KMS-11 (cell line): ENCODE measurements around the gene ABCA4.

Experiments used
- H2AFZ ChIP-seq: fragments of 200-600 bp; sonication (generic); 2 replicates; pipeline ENCODE4 v1.6.1; 2016; ENCODE audit warnings: antibody characterized with exemption, mixed run types, low read depth
- H3K27ac ChIP-seq: fragments of 200-600 bp; sonication (generic); 2 replicates; pipeline ENCODE4 v1.6.1; 2016; ENCODE audit warnings: mild to moderate bottlenecking, mixed run types
- H3K27me3 ChIP-seq: fragments of 200-600 bp; sonication (generic); 2 replicates; pipeline ENCODE4 v1.6.1; 2017; ENCODE audit warnings: mild to moderate bottlenecking, low read depth, mixed run types, moderate library complexity; ENCODE audit not compliant: insufficient read depth
- H3K36me3 ChIP-seq: fragments of 200-600 bp; sonication (generic); 2 replicates; pipeline ENCODE4 v1.6.1; 2017; ENCODE audit warnings: mild to moderate bottlenecking, mixed run types; ENCODE audit not compliant: insufficient read depth
- H3K4me1 ChIP-seq: fragments of 200-600 bp; sonication (generic); 2 replicates; pipeline ENCODE4 v1.6.1; 2016; ENCODE audit warnings: mild to moderate bottlenecking, low read depth, mixed run types; ENCODE audit not compliant: poor library complexity, severe bottlenecking
- H3K4me2 ChIP-seq: fragments of 200-600 bp; sonication (generic); 2 replicates; pipeline ENCODE4 v1.7.0; 2016; ENCODE audit warnings: mild to moderate bottlenecking, mixed run types
- H3K4me3 ChIP-seq: fragments of 200-600 bp; sonication (generic); IDR thresholded peaks from 2 replicates; pipeline ENCODE4 v1.6.1; 2017; ENCODE audit warnings: low read depth, low read length, mixed read lengths; ENCODE audit not compliant: insufficient read depth
- H3K79me2 ChIP-seq: fragments of 200-600 bp; sonication (generic); 2 replicates; pipeline ENCODE4 v1.6.1; 2016; ENCODE audit warnings: low read depth, mixed run types; ENCODE audit not compliant: insufficient read depth
- H3K9ac ChIP-seq: fragments of 200-600 bp; sonication (generic); 2 replicates; pipeline ENCODE4 v1.6.1; 2016; ENCODE audit warnings: mild to moderate bottlenecking, mixed run types
- H4K20me1 ChIP-seq: fragments of 200-600 bp; sonication (generic); 2 replicates; pipeline ENCODE4 v1.6.1; 2016; ENCODE audit warnings: mild to moderate bottlenecking, mixed run types; ENCODE audit not compliant: insufficient read depth
- TF ChIP-seq, protein P1 (sequence below): fragments of 200-600 bp; sonication (generic); conservative IDR thresholded peaks from 2 replicates; pipeline ENCODE4 v1.6.1; 2017; ENCODE audit warnings: low read depth, mild to moderate bottlenecking, antibody characterized with exemption, low read length, moderate library complexity, mixed read lengths

Gene ABCA4

DNA sequence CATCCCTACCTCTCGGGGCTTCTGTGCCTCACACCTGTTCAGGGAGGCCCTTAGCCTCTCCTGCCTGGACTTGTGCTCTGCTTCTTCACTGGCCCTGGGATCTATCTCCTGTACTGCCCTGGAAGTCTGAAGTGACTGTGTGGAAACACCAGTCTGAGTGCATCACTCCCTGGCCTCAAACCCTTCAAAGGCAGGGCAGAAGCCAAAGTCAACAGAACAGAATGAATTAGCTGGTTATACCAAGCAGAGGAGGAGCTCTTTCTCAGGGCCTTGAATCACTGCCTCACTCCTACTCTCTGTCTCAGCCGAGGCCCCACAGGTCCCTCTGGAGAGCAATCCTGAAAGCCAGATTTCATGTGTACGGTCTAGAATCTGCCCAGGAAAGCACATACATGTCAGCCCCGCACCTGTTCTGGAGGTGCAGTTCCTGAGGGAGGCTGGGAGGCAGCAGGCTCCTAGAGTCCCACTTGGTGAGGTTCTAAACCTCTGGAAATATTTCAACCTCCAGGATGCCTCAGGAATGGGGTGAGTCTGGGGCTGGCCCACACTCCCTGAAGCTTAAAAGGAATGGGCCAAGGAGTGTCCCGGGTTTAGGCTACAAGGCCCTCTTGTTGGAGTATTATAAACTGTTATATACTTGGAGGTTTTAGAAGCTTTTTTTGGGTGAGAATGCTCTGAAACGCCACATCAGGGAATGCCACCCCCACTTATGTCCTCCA lies 98.3 kb downstream of the ABCA4 start:
- H3K4me2 ChIP-seq, result no peak overlapping the region
- no peak overlapping the region for H3K4me3 ChIP-seq
- no peak overlapping the region for H3K9ac ChIP-seq
- H3K36me3 ChIP-seq, result no peaks in the 10 kb centered on the region
- no peaks in the 10 kb centered on the region for H3K79me2 ChIP-seq
- H4K20me1 ChIP-seq, result no peaks in the 10 kb centered on the region
- TF ChIP-seq, protein P1, sequence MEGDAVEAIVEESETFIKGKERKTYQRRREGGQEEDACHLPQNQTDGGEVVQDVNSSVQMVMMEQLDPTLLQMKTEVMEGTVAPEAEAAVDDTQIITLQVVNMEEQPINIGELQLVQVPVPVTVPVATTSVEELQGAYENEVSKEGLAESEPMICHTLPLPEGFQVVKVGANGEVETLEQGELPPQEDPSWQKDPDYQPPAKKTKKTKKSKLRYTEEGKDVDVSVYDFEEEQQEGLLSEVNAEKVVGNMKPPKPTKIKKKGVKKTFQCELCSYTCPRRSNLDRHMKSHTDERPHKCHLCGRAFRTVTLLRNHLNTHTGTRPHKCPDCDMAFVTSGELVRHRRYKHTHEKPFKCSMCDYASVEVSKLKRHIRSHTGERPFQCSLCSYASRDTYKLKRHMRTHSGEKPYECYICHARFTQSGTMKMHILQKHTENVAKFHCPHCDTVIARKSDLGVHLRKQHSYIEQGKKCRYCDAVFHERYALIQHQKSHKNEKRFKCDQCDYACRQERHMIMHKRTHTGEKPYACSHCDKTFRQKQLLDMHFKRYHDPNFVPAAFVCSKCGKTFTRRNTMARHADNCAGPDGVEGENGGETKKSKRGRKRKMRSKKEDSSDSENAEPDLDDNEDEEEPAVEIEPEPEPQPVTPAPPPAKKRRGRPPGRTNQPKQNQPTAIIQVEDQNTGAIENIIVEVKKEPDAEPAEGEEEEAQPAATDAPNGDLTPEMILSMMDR, result no peak
- no peaks in the 10 kb centered on the region for H3K27me3 ChIP-seq
- H3K27ac ChIP-seq, result no peak overlapping the region
- H3K4me1 ChIP-seq, result no peaks in the 10 kb centered on the region
- H2AFZ ChIP-seq, result no peak overlapping the region

DNA sequence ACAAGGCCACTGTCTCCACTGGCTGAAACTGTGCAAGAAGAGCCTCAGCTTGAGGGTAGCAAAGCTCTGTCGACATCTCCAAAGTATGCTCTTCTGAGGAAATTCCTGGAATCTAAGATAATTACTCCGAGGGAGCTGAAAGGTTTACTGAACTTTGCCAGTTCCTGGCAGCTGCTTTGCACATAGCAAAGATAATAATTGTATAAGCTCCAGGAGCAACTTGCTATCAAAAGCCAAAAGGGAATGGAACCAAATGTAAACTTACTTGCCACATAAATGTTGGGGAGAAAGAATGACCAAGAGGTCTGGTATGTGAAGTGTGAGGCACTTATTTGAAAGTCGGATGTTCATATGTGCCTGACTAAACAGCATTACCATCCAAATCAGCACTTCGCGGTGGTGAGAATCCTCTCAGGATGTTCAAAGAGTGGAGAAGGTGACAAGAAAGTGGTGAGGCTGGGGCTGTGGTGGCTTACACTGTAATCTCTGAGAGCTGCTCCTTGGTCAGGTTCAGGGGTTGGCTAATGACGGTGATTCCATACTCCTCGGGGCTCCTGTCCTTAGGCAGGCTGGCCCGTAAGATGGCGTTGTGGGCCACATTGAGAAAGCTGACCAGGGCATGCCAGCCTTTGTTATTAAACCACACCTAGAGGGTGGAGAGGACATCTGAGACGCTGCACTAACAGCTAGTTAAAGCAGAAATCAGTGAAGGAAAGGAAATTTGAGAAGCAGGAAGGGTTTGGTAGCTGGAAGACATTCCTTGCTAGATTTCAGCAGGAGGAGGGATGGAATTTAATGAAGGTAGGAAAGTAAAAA lies 100.0 kb downstream of the ABCA4 start:
- Histone ChIP-seq H2AFZ (no peak overlapping the region), H4K20me1 (no peaks in the 10 kb centered on the region), H3K4me1 (no peaks in the 10 kb centered on the region), H3K27ac (no peak overlapping the region), H3K4me2 (no peak overlapping the region), H3K27me3 (no peaks in the 10 kb centered on the region), H3K79me2 (no peaks in the 10 kb centered on the region), H3K36me3 (no peaks in the 10 kb centered on the region), H3K4me3 (no peak overlapping the region), H3K9ac (no peak overlapping the region)
- TF ChIP-seq, protein P1, result no peak

DNA sequence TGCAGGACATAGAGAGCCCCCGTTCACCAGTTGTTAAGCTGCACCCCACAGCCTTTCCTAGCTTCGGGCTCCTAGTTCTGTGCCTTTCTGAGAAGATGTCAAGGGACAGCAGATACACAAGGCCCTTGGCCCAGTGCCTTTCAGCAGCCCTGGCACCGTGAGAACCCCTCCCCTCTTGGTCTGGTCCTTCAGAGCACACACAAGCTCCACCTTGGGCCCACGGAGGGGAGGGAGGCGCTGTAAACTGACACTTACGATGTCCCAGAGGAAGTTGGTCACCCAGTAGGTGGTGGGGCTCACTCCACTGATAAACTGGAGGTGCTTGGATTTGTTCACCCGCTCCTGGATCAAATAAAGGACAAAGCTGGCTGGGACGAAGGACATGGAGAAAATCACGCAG lies 101.6 kb downstream of the ABCA4 start:
- Histone ChIP-seq H3K36me3 (no peaks in the 10 kb centered on the region), H3K9ac (no peak overlapping the region), H4K20me1 (no peaks in the 10 kb centered on the region), H3K27me3 (no peaks in the 10 kb centered on the region), H3K27ac (no peak overlapping the region), H2AFZ (no peak overlapping the region), H3K4me1 (no peaks in the 10 kb centered on the region), H3K79me2 (no peaks in the 10 kb centered on the region), H3K4me2 (no peak overlapping the region), H3K4me3 (no peak overlapping the region)
- TF ChIP-seq, protein P1, result no peak

DNA sequence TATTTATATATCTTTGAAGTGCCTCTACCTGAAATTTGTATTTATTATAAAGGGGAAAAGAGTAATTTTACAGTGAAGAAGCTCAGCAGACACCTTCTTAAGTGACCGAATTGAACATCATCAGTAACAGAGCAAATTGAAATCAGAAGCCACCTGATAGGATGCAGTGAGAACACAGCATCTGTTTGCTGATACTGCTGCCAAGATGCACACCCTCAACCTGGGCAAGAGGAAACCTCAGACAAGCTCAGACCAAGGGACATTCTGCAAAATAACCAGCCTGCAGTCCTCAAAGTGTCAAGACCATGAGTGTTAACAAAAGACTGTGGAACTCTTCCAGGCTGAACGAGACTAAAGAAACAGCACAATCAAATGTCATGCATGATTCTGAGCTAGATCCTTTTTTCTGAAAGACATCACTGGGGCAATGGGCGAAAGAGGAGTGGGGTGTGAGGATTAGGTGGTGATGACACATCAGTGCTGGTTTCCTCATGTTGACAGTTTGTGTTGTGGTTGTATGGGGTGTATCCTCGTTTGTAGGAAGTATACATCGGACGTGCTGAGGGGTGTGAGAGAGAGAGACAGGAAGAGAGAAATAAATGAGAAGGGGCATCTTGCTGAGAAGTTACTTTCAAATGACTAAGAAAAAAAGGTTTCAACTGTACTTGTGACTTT lies 103.7 kb downstream of the ABCA4 start:
- no peaks in the 10 kb centered on the region for H3K4me1 ChIP-seq
- H3K27me3 ChIP-seq, result no peaks in the 10 kb centered on the region
- H2AFZ ChIP-seq, result no peak overlapping the region
- H3K4me3 ChIP-seq, result no peak overlapping the region
- H3K9ac ChIP-seq, result no peak overlapping the region
- no peak overlapping the region for H3K27ac ChIP-seq
- H3K36me3 ChIP-seq, result no peaks in the 10 kb centered on the region
- TF ChIP-seq, protein P1, result no peak
- H3K4me2 ChIP-seq, result no peak overlapping the region
- H4K20me1 ChIP-seq, result no peaks in the 10 kb centered on the region
- no peaks in the 10 kb centered on the region for H3K79me2 ChIP-seq
